ENCODE data around the gene APAF1.
A peak's percentile ranks its signal among the peaks of the same experiment; 100 is the strongest.
"Not testable (repeated sequence)": the region's sequence is repeated elsewhere in the genome, so short reads cannot be mapped to it uniquely, and the experiment has no call there.

Gene APAF1, protein sequence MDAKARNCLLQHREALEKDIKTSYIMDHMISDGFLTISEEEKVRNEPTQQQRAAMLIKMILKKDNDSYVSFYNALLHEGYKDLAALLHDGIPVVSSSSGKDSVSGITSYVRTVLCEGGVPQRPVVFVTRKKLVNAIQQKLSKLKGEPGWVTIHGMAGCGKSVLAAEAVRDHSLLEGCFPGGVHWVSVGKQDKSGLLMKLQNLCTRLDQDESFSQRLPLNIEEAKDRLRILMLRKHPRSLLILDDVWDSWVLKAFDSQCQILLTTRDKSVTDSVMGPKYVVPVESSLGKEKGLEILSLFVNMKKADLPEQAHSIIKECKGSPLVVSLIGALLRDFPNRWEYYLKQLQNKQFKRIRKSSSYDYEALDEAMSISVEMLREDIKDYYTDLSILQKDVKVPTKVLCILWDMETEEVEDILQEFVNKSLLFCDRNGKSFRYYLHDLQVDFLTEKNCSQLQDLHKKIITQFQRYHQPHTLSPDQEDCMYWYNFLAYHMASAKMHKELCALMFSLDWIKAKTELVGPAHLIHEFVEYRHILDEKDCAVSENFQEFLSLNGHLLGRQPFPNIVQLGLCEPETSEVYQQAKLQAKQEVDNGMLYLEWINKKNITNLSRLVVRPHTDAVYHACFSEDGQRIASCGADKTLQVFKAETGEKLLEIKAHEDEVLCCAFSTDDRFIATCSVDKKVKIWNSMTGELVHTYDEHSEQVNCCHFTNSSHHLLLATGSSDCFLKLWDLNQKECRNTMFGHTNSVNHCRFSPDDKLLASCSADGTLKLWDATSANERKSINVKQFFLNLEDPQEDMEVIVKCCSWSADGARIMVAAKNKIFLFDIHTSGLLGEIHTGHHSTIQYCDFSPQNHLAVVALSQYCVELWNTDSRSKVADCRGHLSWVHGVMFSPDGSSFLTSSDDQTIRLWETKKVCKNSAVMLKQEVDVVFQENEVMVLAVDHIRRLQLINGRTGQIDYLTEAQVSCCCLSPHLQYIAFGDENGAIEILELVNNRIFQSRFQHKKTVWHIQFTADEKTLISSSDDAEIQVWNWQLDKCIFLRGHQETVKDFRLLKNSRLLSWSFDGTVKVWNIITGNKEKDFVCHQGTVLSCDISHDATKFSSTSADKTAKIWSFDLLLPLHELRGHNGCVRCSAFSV (N-terminal part only)

DNA sequence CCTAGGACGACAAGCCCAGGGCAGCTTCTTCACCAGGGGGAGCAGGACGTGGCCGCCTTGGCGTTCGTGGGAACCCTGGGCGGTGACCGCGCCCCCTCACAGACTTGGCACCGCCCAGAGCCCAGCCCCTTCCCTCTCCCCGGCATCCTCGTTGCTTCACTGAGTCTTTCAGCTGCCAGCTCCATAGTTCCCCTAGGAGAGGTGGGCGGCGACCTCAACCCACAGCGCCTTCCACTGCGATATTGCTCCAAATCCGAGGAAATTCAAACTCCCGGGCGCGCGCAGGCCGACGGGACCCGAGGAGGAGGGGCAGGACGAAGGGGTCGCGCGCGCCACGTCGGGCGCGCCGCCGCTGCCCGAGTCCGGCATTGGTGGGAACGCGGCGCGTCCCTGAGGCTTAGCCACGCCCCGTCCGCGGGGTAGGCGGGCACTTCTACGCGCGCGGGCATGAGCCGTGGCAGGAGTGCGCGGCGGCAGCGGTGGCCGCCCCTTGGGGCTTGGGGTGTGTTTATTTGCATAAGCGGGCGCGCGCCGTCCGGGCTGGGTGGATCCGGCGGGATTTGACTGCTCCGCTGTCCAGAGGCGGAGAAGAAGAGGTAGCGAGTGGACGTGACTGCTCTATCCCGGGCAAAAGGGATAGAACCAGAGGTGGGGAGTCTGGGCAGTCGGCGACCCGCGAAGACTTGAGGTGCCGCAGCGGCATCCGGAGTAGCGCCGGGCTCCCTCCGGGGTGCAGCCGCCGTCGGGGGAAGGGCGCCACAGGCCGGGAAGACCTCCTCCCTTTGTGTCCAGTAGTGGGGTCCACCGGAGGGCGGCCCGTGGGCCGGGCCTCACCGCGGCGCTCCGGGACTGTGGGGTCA is at the start of gene APAF1, which contains the start of gene IKBIP:
TSS of gene APAF1 (plus strand) at position 579 of the 860 bp plus-strand sequence. CDS start 3,070 bp downstream, outside the sequence.
TSS of gene IKBIP (minus strand) at position 77 of the 860 bp plus-strand sequence. CDS start 87 bp downstream, outside the sequence.
- H3K4me1 ChIP-seq, result peaks cover 0 to 26% (median 9%) of the 10 kb centered on the region in 4 donors
- no peaks in the 10 kb centered on the region for H3K27me3 ChIP-seq
- TF ChIP-seq CTCF (IDR thresholded peaks at IDR 0.05), result no peak
- H3K36me3 ChIP-seq, result peaks cover 8 to 14% (median 10%) of the 10 kb centered on the region in 3 donors
- intact Hi-C loops (cut with DNase I; ENCODE audit: low total_unique reads), result loop anchor here (5.0 kb wide), 1 partner anchor 58 kb away; no protein-coding TSS in a partner anchor
- peak; percentile 98 for DNase-seq
- H3K4me3 ChIP-seq, result peak within 1 kb of the TSS; percentile 97 to 99
- H3K27ac ChIP-seq, result peak within 1 kb of the TSS; percentile 90 to 96
- no peaks in the 10 kb centered on the region for H3K9me3 ChIP-seq

DNA sequence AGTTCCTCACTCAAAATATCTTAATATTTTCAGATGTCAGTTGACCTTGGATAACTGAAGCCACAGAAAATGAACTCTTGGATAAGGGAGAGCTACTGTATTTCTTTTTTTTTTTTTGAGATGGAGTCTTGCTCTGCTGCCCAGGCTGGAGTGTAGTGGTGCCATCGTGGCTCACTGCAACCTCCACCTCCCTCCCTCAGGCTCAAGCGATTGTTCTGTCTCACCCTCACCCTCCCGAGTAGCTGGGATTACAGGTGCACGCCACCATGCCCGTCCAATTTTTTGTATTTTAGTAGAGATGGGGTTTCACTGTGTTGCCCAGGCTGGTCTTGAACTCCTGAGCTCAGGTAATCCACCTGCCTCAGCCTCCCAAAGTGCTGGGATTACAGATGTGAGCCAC is 47.8 kb upstream of the APAF1 start:
- H3K27me3 ChIP-seq; H3K27ac ChIP-seq; H3K4me3 ChIP-seq; DNase-seq; intact Hi-C loops (cut with DNase I; ENCODE audit: low total_unique reads); H3K9me3 ChIP-seq: not testable (repeated sequence)
- Histone ChIP-seq H3K4me1 (peaks cover 0 to 28% (median 15%) of the 10 kb centered on the region in 4 donors), H3K36me3 (peaks cover 52 to 62% (median 56%) of the 10 kb centered on the region in 3 donors)

GRCh38 chr12:98601924-98602323 is 43.2 kb upstream of the APAF1 start:
- Histone ChIP-seq H3K4me3 (no peak overlapping the region), H3K4me1 (peaks cover 0 to 9% (median 0%) of the 10 kb centered on the region in 4 donors), H3K27ac (no peak overlapping the region), H3K9me3 (no peaks in the 10 kb centered on the region), H3K36me3 (peaks cover 67 to 84% (median 80%) of the 10 kb centered on the region in 3 donors), H3K27me3 (no peaks in the 10 kb centered on the region)
- TF ChIP-seq CTCF (IDR thresholded peaks at IDR 0.05), result no peak
- DNase-seq, result no peak
- intact Hi-C loops (cut with DNase I; ENCODE audit: low total_unique reads), result no loop called here

DNA sequence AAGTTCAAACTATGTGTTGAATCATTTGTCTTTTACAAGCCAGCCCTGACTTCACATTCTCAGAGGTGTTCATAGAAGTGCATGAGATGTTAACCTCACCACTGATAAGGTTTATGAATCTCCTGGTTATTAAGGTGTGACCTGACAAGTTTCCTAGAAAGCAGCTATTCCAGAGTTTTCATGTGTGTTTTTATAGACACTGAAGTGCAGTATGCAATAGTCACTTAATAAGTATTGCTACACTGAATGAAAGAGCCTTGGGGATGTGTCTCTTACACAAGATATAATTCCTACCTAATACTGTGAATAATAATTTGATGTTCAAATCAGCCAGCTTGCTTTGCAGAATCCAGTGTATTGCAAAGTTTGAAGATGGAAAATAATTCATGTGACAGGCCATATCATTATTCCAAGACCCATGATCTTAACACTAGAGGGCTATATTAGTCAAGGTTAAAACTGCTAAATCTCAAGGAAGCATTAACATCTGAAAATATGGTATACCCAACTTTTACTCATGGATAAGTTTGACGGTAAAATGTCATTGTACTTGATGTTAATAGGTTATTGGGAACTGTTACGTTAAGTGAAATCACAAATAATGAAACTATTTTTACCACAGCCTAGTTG is 38.6 kb upstream of the APAF1 start:
- intact Hi-C loops (cut with DNase I; ENCODE audit: low total_unique reads), result no loop called here
- no peaks in the 10 kb centered on the region for H3K4me1 ChIP-seq
- no peak overlapping the region for H3K4me3 ChIP-seq
- no peak for TF ChIP-seq CTCF (IDR thresholded peaks at IDR 0.05)
- H3K36me3 ChIP-seq, result peaks cover 25 to 40% (median 35%) of the 10 kb centered on the region in 3 donors
- no peak for DNase-seq
- H3K27me3 ChIP-seq, result no peaks in the 10 kb centered on the region
- no peak overlapping the region for H3K27ac ChIP-seq
- no peaks in the 10 kb centered on the region for H3K9me3 ChIP-seq

DNA sequence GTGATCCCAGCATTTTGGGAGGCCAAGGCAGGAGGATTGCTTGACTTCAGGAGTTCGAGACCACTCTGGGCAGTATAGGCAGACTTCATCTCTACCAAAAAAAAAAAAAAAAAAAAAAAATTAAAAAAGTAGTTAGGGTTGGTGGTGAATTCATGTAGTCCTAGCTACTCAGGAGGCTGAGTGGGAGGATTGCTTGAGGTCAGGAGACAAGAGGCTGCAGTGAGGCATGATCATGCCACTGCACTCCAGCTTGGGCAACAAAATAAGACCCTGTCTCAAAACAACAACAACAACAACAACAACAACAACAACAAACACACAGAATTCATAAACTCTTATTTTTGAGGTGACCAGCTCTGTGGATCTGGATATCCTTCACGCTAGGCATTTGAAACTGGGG is 34.5 kb upstream of the APAF1 start:
- Histone ChIP-seq H3K27me3 (no peaks in the 10 kb centered on the region), H3K27ac (no peak overlapping the region), H3K36me3 (peaks cover 0 to under 1% (median 0%) of the 10 kb centered on the region in 3 donors), H3K4me3 (no peak overlapping the region), H3K9me3 (no peaks in the 10 kb centered on the region), H3K4me1 (no peaks in the 10 kb centered on the region)
- TF ChIP-seq CTCF (IDR thresholded peaks at IDR 0.05), result no peak
- DNase-seq, result no peak
- intact Hi-C loops (cut with DNase I; ENCODE audit: low total_unique reads), result no loop called here
